ENCODE data around the gene CFAP161.

GRCh38 chr15:81195339-81195864 is 61.3 kb downstream of the CFAP161 start:
- no peak for TF ChIP-seq CTCF (IDR thresholded peaks at IDR 0.05; ENCODE audit: borderline replicate concordance, extremely low read depth, low read length, poor library complexity, severe bottlenecking)
- TF ChIP-seq EZH2 (IDR thresholded peaks at IDR 0.05; ENCODE audit: borderline replicate concordance, low read depth, low read length, severe bottlenecking) = no peak
